Stimulated activated CD4-positive, alpha-beta T cell treated with anti-CD3 and anti-CD28 coated beads, Interleukin-1b, Interleukin-23, amount 100 ng/mL, for 4 hours (primary cell): Measurements from ENCODE around the gene GALNS.
A peak's percentile ranks its signal among the peaks of the same experiment; 100 is the strongest.

Experiments used
- DNase-seq, 2 donors: peaks; one replicate each; pipeline ENCODE4 v3.0.0-alpha.2; 2020; ENCODE audit warnings: low read depth in 2 of 2

Gene GALNS

GRCh38 chr16:88816736-88817535, 39.8 kb downstream of the GALNS start:
- DNase-seq, result no peak

GRCh38 chr16:88815901-88816589, 40.7 kb downstream of the GALNS start:
- peak; percentile 54 to 56 for DNase-seq

- no peak for DNase-seq
These were observed 41.5 kb downstream of the GALNS start for GRCh38 chr16:88815227-88815626.

GRCh38 chr16:88814144-88814502, 42.6 kb downstream of the GALNS start:
- DNase-seq, result no peak

- DNase-seq, result no peak
These were observed 43.2 kb downstream of the GALNS start for GRCh38 chr16:88813269-88814143.

- no peak for DNase-seq
These were observed 44.1 kb downstream of the GALNS start for GRCh38 chr16:88812513-88813268.

- peak; percentile 98 to 99 for DNase-seq
These were observed 44.8 kb downstream of the GALNS start, which contains the start of gene APRT for GRCh38 chr16:88811769-88812512. TSS of gene APRT (minus strand) at chr16:88811928. CDS start at chr16:88811899, 29 bp downstream.

GRCh38 chr16:88810912-88811768, 45.6 kb downstream of the GALNS start:
- peak; percentile 44 to 64 for DNase-seq

GRCh38 chr16:88810166-88810911, 46.4 kb downstream of the GALNS start:
- no peak for DNase-seq

- DNase-seq, result no peak
These were observed 47.0 kb downstream of the GALNS start for GRCh38 chr16:88809676-88810165.

GRCh38 chr16:88809068-88809675, 47.6 kb downstream of the GALNS start:
- no peak for DNase-seq

- DNase-seq, result no peak
These were observed 48.9 kb downstream of the GALNS start for GRCh38 chr16:88807626-88808453.

- DNase-seq, result no peak
These were observed 49.6 kb downstream of the GALNS start for GRCh38 chr16:88807142-88807625.

- DNase-seq, result no peak
These were observed 50.1 kb downstream of the GALNS start for GRCh38 chr16:88806491-88807111.

GRCh38 chr16:88805887-88806393, 50.8 kb downstream of the GALNS start:
- no peak for DNase-seq

GRCh38 chr16:88805340-88805715, 51.4 kb downstream of the GALNS start:
- no peak for DNase-seq
